Measurements from ENCODE around the gene ZSCAN20.
"Not testable (repeated sequence)": the region's sequence is repeated elsewhere in the genome, so short reads cannot be mapped to it uniquely, and the experiment has no call there.

Gene ZSCAN20

GRCh38 chr1:33497410-33497809, 25.0 kb downstream of the ZSCAN20 start:
- DNase-seq, result no peak

GRCh38 chr1:33500547-33500946, 28.1 kb downstream of the ZSCAN20 start:
- DNase-seq, result no peak

GRCh38 chr1:33501309-33501708, 28.9 kb downstream of the ZSCAN20 start:
- DNase-seq, result no peak

GRCh38 chr1:33501774-33502173, 29.3 kb downstream of the ZSCAN20 start:
- no peak for DNase-seq

GRCh38 chr1:33502726-33503125, 30.3 kb downstream of the ZSCAN20 start:
- DNase-seq, result no peak

- no peak for DNase-seq
Measured at GRCh38 chr1:33503506-33503905, 31.1 kb downstream of the ZSCAN20 start.

GRCh38 chr1:33507661-33508060, 35.2 kb downstream of the ZSCAN20 start:
- DNase-seq, result no peak

- DNase-seq, result no peak
Measured at GRCh38 chr1:33508151-33508550, 35.7 kb downstream of the ZSCAN20 start.

GRCh38 chr1:33509276-33509675, 36.8 kb downstream of the ZSCAN20 start:
- not testable (repeated sequence) for DNase-seq

GRCh38 chr1:33512226-33513011, 40.0 kb downstream of the ZSCAN20 start:
- peak; percentile 10 for DNase-seq

- no peak for DNase-seq
Measured at GRCh38 chr1:33515112-33515511, 42.7 kb downstream of the ZSCAN20 start.

- DNase-seq, result no peak
Measured at GRCh38 chr1:33515607-33516006, 43.2 kb downstream of the ZSCAN20 start.

- DNase-seq, result no peak
Measured at GRCh38 chr1:33516428-33516827, 44.0 kb downstream of the ZSCAN20 start.

- no peak for DNase-seq
Measured at GRCh38 chr1:33516891-33517567, 44.6 kb downstream of the ZSCAN20 start.

GRCh38 chr1:33517596-33518250, 45.3 kb downstream of the ZSCAN20 start:
- no peak for DNase-seq

GRCh38 chr1:33519240-33519884, 46.9 kb downstream of the ZSCAN20 start:
- DNase-seq, result no peak

- no peak for DNase-seq
Measured at GRCh38 chr1:33524586-33524985, 52.1 kb downstream of the ZSCAN20 start.

GRCh38 chr1:33527934-33528333, 55.5 kb downstream of the ZSCAN20 start:
- no peak for DNase-seq

- no peak for DNase-seq
Measured at GRCh38 chr1:33529957-33530356, 57.5 kb downstream of the ZSCAN20 start.

- no peak for DNase-seq
Measured at GRCh38 chr1:33532250-33532649, 59.8 kb downstream of the ZSCAN20 start.

GRCh38 chr1:33532936-33533335, 60.5 kb downstream of the ZSCAN20 start:
- no peak for DNase-seq

- DNase-seq, result no peak
Measured at GRCh38 chr1:33535334-33535733, 62.9 kb downstream of the ZSCAN20 start.

- DNase-seq, result no peak
Measured at GRCh38 chr1:33537885-33538284, 65.4 kb downstream of the ZSCAN20 start.

Measured in stimulated activated CD4-positive, alpha-beta T cell treated with anti-CD3 and anti-CD28 coated beads, Interleukin-15, amount 100 ng/mL, for 24 hours (primary cell).